Measurements from ENCODE around the gene NPB.

The NPB gene

GRCh38 chr17:81869221-81870130 is 32.6 kb upstream of the NPB start:
- no peak for DNase-seq (ENCODE audit: low read depth in 2 of 2)

GRCh38 chr17:81870131-81870980 is 31.7 kb upstream of the NPB start:
- DNase-seq (ENCODE audit: low read depth in 2 of 2): no peak

- DNase-seq (ENCODE audit: low read depth in 2 of 2): no peak
Measured at GRCh38 chr17:81870981-81871386, 31.1 kb upstream of the NPB start, which contains the start of gene ARHGDIA. ARHGDIA (minus strand) TSS chr17:81871337; CDS start chr17:81869930, 1,407 bp downstream.

DNA sequence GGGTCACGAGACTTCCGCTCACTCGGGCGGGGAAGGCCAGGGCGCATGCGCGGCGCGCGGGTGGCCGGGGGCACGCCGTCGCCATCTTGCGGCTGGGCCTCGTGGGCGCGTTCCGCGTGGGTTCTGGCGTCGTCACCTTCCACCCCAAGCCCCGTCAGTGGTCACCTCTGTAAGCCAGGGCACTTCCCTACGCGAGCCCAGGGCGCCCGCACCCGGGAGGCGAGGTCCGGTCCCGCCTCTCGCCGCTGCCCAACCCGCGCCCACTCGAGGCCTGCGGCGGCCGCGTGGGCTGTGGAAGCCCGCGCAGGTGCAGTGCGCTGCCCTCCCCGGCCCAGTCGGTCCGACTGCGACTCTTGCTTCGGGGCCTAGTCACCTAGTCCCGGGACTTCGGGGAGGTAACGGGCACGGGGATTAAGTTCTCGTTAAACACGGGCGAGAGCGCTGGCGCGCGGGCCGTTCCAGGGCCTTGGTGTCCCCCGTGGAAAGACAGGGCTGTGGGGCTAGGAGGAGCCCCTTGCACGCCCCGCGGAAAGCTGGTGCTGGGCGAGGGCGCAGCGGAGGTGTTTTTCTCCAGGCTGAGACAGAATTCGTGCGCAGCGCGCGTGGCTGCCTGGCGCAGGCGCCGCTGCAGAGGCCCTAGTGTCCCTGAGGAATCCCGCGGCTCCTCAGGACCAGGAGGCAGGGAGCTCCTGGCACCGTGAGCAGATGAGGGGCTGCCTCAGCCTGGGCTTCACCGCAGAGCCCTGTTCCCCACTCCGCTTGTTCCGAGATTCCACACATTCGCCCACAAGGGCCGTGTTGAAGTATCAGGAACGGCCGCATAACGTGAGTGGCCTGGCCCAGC is 30.4 kb upstream of the NPB start:
- DNase-seq (ENCODE audit: low read depth in 2 of 2): peak; percentile 93

DNA sequence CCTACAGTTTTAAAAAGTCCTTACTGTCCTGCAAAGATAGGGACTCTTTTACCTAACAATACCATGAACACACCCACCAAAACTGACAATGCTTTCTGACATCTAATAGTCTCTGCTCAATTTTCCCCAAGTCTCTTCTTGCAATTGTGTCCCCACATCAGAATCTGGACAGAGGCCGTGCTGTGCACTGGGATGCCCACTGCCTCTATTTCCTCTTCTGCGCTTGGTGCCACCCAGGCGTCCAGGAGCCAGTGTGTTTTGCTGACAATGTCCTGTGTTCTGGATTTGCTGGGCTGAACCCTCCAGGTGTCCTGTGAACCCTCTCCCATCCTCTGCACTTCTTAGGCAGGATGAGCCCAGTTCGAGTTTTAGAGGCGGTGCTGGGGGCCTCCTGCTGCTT is 24.5 kb upstream of the NPB start:
- DNase-seq (ENCODE audit: low read depth in 2 of 2): no peak

GRCh38 chr17:81878294-81878693 is 23.7 kb upstream of the NPB start:
- DNase-seq (ENCODE audit: low read depth in 2 of 2): no peak

- no peak for DNase-seq (ENCODE audit: low read depth in 2 of 2)
Measured at GRCh38 chr17:81879121-81879520, 22.9 kb upstream of the NPB start.

DNA sequence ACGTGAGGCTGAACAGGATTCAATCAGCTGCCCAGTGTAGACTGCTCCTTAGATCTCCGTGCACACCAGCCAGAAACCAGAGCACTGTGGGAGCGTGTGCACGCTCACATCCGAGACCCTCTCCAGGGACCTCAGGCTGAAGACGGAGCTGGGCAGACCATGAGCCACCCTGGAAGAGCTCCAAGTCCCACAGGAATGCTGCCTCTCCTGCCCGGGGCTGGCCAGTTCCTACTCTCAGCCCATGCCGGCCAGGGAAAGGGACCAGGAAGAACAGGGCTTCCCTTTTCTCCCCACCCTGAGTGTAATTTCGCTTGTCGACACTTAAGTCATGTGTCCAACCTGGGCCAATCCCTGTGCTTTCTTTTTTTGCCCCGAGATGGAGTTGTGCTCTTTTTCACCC is 17.5 kb upstream of the NPB start:
- no peak for DNase-seq (ENCODE audit: low read depth in 2 of 2)

- DNase-seq (ENCODE audit: low read depth in 2 of 2): no peak
Measured at GRCh38 chr17:81884968-81885367, 17.1 kb upstream of the NPB start.

GRCh38 chr17:81885454-81885853 is 16.6 kb upstream of the NPB start:
- no peak for DNase-seq (ENCODE audit: low read depth in 2 of 2)

- DNase-seq (ENCODE audit: low read depth in 2 of 2): no peak
Measured at GRCh38 chr17:81885869-81886548, 16.0 kb upstream of the NPB start.

DNA sequence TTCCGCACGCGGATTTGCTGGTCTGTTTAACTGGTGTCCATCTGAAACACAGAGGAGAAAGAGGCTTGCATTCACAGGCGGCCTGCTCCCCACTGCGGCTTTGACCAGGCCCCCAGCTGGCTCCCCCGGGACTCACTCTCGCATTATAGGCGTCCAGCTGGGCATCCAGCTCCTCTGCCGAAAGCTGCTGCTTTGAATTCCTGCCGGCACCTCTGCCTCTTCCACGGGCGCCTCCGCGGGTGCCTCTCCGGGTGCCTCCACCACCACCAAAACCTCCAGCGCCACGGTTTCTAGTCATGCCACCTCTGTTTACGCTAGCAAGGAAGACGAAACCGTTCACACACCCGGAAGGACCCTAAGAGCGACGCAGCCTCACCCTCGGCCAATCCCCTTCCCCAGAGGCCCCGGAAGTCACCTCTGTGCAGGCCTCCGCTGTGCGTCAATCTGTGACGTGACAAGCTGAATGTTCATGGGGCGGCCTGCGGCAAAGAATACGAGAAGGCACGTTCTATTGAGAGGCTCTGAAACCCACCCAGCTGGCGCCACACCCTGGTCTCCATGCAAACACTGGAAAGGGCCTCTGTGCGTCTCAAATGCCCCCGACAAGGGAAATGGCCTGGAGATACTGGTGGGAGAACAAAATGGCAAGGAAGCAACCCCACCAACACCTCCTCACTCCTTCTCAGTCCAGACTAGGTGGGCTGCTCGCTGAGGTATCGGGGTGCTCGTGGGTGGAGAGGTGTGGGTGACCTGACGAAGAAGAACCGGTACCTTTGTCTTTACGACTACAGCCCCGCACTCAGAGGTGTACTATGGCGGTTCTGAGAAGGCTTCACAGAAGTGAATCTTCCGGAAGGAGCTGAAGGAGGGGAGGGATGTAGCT is 13.7 kb upstream of the NPB start:
- no peak for DNase-seq (ENCODE audit: low read depth in 2 of 2)

DNA sequence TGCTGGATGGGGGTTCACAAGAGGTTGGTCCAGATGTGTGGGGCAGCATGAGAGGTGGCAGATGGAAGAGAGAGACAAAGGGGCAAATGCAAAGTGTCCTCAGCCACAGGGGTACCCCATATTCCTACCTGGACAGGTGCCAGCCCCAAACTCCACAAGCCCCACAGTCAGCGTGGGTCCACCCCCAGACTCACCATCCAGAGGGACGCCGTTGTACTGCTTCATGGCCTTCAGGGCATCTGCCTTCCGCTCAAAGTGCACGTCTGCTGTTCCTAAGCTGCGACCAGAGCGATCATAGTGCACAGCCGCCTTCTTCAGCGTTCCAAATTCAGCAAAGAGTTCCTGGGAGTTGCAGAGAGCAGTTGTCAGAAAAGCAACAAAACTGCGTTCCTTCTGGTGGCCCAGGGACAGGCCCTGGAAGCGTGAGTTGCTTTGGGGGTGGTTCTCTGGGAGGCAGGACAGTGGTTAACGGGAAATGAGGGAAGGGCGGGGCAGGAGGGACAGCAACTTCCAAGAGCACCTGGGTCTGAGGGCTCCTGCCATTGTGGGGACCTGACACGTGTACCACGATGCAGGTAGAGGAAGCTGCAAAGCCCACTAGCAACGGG is 12.9 kb upstream of the NPB start:
- DNase-seq (ENCODE audit: low read depth in 2 of 2): no peak

- no peak for DNase-seq (ENCODE audit: low read depth in 2 of 2)
Measured at GRCh38 chr17:81889602-81890001, 12.4 kb upstream of the NPB start.

DNA sequence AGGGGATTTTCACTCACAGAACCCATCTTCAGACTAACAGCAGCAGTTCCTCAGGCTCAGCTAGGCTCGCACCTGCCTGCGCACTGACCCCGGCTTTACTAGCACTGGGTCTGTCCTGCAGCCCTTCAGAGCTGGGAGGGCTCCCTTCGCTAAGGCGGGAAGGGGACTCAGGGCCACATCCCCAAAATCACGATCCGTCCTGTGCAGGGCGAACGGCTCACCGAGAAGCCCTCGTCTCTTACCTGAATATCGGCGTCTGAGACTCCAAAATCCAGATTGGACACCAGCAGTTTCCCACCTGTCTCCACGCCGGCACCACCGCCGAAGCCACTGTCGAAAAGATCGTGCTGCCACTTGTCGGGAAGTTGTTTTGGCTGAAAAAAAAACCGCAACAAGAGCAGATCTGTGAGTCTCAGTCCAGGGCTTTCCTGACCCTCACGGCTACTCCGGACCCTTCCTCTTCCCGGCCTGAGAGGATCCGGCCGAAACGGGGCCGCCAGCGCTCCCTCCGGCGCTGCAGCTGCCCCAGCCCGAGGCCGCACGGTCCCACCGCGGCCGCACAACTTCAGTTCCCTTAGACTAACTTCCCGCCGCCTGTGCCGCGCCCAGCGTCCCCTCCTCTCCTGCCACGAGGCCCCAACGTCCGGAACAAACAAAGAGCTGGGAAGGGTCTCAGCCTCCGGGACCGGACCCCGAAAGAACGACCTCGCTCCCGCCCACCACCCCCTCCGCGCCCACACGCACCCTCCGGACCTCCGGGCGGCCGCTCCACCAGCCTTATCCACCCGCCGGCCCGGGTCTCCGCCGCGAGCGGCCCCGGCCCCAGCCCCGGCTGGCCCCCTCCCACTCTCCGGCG is 11.4 kb upstream of the NPB start:
- DNase-seq (ENCODE audit: low read depth in 2 of 2): no peak

DNA sequence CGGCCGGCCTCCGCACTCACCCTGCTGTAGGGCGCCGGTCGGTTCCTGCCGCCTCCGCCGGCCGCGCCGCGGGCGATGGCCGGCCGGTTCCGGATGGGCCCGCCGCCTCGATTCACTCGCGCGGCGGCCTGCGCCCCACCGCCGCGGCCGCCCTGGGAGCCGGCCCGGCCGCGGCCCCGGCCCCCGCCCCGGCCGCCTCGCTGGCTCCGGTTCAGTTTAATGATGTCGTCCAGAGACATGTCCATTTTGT is 10.8 kb upstream of the NPB start:
- DNase-seq (ENCODE audit: low read depth in 2 of 2): no peak

- no peak for DNase-seq (ENCODE audit: low read depth in 2 of 2)
Measured at GRCh38 chr17:81895400-81895799, 6.6 kb upstream of the NPB start.

DNA sequence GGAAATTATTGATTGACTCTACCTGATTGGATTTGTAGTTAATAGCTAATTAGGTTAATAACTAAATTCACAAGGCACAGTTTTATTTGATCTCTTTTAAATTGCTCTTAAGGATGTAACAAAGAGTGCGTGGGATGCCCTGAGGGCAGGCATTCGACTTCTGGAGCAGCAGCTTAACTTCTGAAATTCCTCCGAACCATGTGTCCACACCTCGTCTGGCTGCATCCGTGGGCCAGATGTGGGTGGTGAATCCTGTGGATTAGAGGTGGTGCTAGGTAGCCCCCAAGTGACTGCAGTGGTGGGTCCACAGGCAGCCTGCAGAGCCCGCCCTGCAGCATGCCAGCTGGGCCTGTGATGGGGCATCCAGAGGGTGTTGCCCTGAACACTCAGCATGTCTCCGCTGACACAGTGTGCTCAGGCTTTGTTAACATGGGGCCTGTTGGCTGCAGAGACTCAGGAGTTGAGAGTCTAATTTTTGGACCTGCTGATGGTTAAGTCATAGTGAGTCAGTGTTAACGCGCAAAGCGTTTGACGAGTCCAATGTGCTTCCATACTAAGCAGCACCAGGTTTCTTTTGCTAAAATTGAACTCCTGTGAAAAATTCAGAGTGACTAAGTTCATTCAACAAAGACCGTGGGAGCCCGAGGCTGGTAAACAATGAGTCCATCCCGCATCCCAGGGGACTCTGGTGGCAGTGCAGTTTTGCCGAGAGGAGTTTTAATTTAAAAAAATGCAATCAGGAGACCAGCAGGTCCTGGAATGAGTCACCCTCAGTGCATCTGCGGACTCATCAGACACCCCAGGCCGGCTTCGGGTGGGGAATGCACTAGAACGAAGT is 3.8 kb upstream of the NPB start:
- DNase-seq (ENCODE audit: low read depth in 2 of 2): no peak

All from activated CD8-positive, alpha-beta memory T cell treated with anti-CD3 and anti-CD28 coated beads for 4 hours (primary cell).